HepG2 (cell line): ENCODE results near the gene ZNF771. TPM values are rescaled to one million over a fixed set of nuclear protein-coding genes. Genes with fewer than 3 reads are reported as not detected.
A peak's percentile ranks its signal among the peaks of the same experiment; 100 is the strongest.

Source experiments
- ATRX ChIP-seq: sonication (generic); formaldehyde crosslinking; IDR thresholded peaks from 2 replicates; pipeline ENCODE4 v1.4.0; 2020; ENCODE audit warnings: missing genetic modification reagents, borderline replicate concordance
- CBX5 ChIP-seq: sonication (generic); formaldehyde crosslinking; IDR thresholded peaks from 2 replicates; pipeline ENCODE4 v1.4.0; 2020; ENCODE audit warnings: missing genetic modification reagents, borderline replicate concordance
- CREB1 ChIP-seq, 2 experiments: fragments of 450-650 bp in 1 of 2; IDR thresholded peaks; 2 replicates each; pipeline ENCODE4 v1.6.1; 2016 to 2017; ENCODE audit warnings: control low read depth in 1 of 2, mild to moderate bottlenecking in 1 of 2, missing compliant biosample characterization in 1 of 2, missing genetic modification characterization in 1 of 2
- CREM ChIP-seq, 2 experiments: sonication (generic) in 1 of 2; formaldehyde crosslinking in 1 of 2; IDR thresholded peaks; 2 replicates each; pipeline versions ENCODE4 v1.4.0 to v1.6.1; 2016 to 2020; ENCODE audit warnings: antibody characterized with exemption in 1 of 2, mild to moderate bottlenecking in 1 of 2, missing genetic modification reagents in 1 of 2
- JUNB ChIP-seq: sonication (generic); formaldehyde crosslinking; IDR thresholded peaks from 2 replicates; pipeline ENCODE4 v1.8.0; 2022; ENCODE audit warnings: missing genetic modification reagents, mild to moderate bottlenecking, borderline replicate concordance
- KDM1A ChIP-seq: IDR thresholded peaks from 2 replicates; pipeline ENCODE4 v1.6.1; 2016; ENCODE audit warnings: missing compliant biosample characterization
- KDM6A ChIP-seq: IDR thresholded peaks from 2 replicates; pipeline ENCODE4 v1.6.1; 2016; ENCODE audit warnings: low read depth
- MIER3 ChIP-seq: IDR thresholded peaks from 2 replicates; pipeline ENCODE4 v1.6.1; 2016; ENCODE audit warnings: missing compliant biosample characterization, borderline replicate concordance
- PCBP1 ChIP-seq: fragments of 200-400 bp; formaldehyde crosslinking; IDR thresholded peaks from 2 replicates; pipeline ENCODE4 v1.6.1; 2017; ENCODE audit warnings: mild to moderate bottlenecking, low read depth, low read length, borderline replicate concordance
- SIN3B ChIP-seq: fragments of 150-350 bp; IDR thresholded peaks from 2 replicates; pipeline ENCODE4 v1.6.1; 2014; ENCODE audit warnings: low read length
- SMARCC2 ChIP-seq: fragments of 450-650 bp; IDR thresholded peaks from 2 replicates; pipeline ENCODE4 v1.6.1; 2017; ENCODE audit warnings: antibody characterized with exemption, mild to moderate bottlenecking
- SMC3 ChIP-seq: IDR thresholded peaks from 2 replicates; pipeline ENCODE4 v1.6.1; 2011; ENCODE audit warnings: low read length, improper control_type of control experiment
- SOX6 ChIP-seq, 2 experiments: fragments of 450-650 bp in 1 of 2; sonication (generic) in 1 of 2; formaldehyde crosslinking in 1 of 2; IDR thresholded peaks; 2 replicates each; pipeline versions ENCODE4 v1.4.0 to v1.6.1; 2017 to 2020; ENCODE audit warnings: antibody characterized with exemption in 1 of 2, mild to moderate bottlenecking in 1 of 2, missing genetic modification reagents in 1 of 2
- STAG1 ChIP-seq: sonication (generic); formaldehyde crosslinking; IDR thresholded peaks from 2 replicates; pipeline ENCODE4 v1.4.0; 2020; ENCODE audit warnings: missing genetic modification reagents
- ZBTB38 ChIP-seq: sonication (generic); formaldehyde crosslinking; IDR thresholded peaks from 2 replicates; pipeline ENCODE4 v1.5.1; 2020; ENCODE audit warnings: mild to moderate bottlenecking, missing genetic modification reagents
- ZIK1 ChIP-seq: sonication (generic); formaldehyde crosslinking; IDR thresholded peaks from 2 replicates; pipeline ENCODE4 v1.5.0; 2020; ENCODE audit warnings: mild to moderate bottlenecking, low read depth, missing genetic modification reagents, borderline replicate concordance
- ZMAT3 ChIP-seq: sonication (generic); formaldehyde crosslinking; conservative IDR thresholded peaks from 2 replicates; pipeline ENCODE4 v1.7.0; 2021; ENCODE audit warnings: missing genetic modification reagents
- ZNF224 ChIP-seq: sonication (generic); formaldehyde crosslinking; IDR thresholded peaks from 2 replicates; pipeline ENCODE4 v1.5.0; 2020; ENCODE audit warnings: mild to moderate bottlenecking, missing genetic modification reagents
- ZNF253 ChIP-seq: sonication (generic); formaldehyde crosslinking; IDR thresholded peaks from 2 replicates; pipeline ENCODE4 v1.8.0; 2022; ENCODE audit warnings: mild to moderate bottlenecking, missing genetic modification reagents, borderline replicate concordance
- ZNF572 ChIP-seq: sonication (generic); formaldehyde crosslinking; IDR thresholded peaks from 2 replicates; pipeline ENCODE4 v1.5.1; 2020; ENCODE audit warnings: mild to moderate bottlenecking, missing genetic modification reagents
- ZNF816 ChIP-seq: sonication (generic); formaldehyde crosslinking; IDR thresholded peaks from 2 replicates; pipeline ENCODE4 v1.8.0; 2022; ENCODE audit warnings: missing genetic modification reagents, mild to moderate bottlenecking, borderline replicate concordance
- polyA plus RNA-seq, 8 experiments: library from polyadenylated mRNA; depleted of rRNA in 3 of 8; stranded (reverse) in 7 of 8; unstranded in 1 of 8; fragments of >200 nt; fragmentation: Illumina TruSeq in 4 of 8; extraction: Trizol in 4 of 8; gene quantifications; 2 replicates each; pipeline versions ENCODE4 v1.2.1 to v1.2.3, GENCODE V29; 2011 to 2016; ENCODE audit warnings: low read depth in 4 of 8, missing spikeins in 1 of 8, mixed read lengths in 1 of 8; ENCODE audit not compliant: insufficient read depth in 1 of 8
- total RNA-seq, 5 experiments: library from RNA; depleted of rRNA; stranded (reverse); fragments of >200 nt; fragmentation: Illumina TruSeq; extraction: Trizol; gene quantifications; 2 replicates each; pipeline ENCODE4 v1.2.3, GENCODE V29; 2016; ENCODE audit warnings: low read depth in 1 of 5
- TF ChIP-seq, protein P1 (sequence below): sonication (generic); formaldehyde crosslinking; IDR thresholded peaks from 2 replicates; pipeline ENCODE4 v1.4.0; 2020; ENCODE audit warnings: missing genetic modification reagents
- TF ChIP-seq, protein P2 (sequence below): sonication (generic); formaldehyde crosslinking; IDR thresholded peaks from 2 replicates; pipeline ENCODE4 v1.9.0; 2021; ENCODE audit warnings: missing genetic modification reagents, borderline replicate concordance
- TF ChIP-seq, protein P3 (sequence below): sonication (generic); formaldehyde crosslinking; IDR thresholded peaks from 2 replicates; pipeline ENCODE4 v1.4.0; 2020; ENCODE audit warnings: mild to moderate bottlenecking, missing genetic modification reagents
- TF ChIP-seq, protein P4 (sequence below): IDR thresholded peaks from 2 replicates; pipeline ENCODE4 v1.6.1; 2016; ENCODE audit warnings: mild to moderate bottlenecking

Gene ZNF771
- total and polyA plus RNA-seq, 2 of the 13 experiments (the other 11 are each of a cell fraction or from before 2014, with no cell fraction given) = 5.0 to 11.8 TPM

DNA sequence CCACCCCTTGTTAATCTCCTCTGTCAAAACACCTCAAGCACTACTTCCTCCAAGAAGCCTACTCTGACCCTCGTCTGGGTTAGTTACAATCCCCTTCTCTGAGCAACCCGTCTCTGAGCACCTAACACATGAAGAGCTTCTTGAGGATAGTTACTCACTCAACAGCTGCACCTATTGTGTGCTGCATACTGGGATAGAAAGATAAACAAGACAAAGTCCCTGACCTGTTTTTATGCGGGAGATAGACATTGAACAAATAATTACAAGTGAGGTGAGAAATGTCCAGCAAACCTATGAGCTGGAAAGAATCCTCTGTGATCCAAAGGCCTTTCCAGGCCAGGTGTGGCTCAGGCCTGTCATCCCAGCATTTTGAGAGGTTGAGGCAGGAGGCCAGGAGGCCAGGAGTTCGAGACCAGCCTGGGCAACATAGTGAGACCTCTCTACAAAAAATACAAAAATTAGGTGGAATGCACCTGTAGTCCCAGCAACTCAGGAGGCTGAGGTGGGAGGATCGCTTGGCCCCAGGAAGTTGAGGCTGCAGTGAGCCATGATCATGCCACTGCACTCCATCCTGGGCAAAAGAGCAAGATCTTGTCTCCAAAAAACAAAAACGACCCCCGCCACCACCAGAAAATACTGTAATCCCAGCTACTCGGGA, 5.5 kb upstream of the ZNF771 start (continued):
- TF ChIP-seq JUNB (CRISPR knock-in tag) (no peak), CBX5 (CRISPR knock-in tag) (no peak), ZNF224 (CRISPR knock-in tag) (no peak), ZNF253 (CRISPR knock-in tag) (no peak), STAG1 (CRISPR knock-in tag) (0 out of 2 replicates have a peak, but pooled peaks have one; percentile 9), ATRX (CRISPR knock-in tag) (no peak), MIER3 (CRISPR knock-in tag) (peak; percentile 85; the same call in 1 of the 2 replicates), ZBTB38 (CRISPR knock-in tag) (no peak), SMC3 (no peak), CREB1 (IDR thresholded peaks at IDR 0.05) (no peak), CREB1 (CRISPR knock-in tag; IDR thresholded peaks at IDR 0.05) (peak; percentile 67), SIN3B (no peak), SMARCC2 (no peak), ZMAT3 (CRISPR knock-in tag) (peak; percentile 54), ZNF572 (peak; percentile 39; the same call in 1 of the 2 replicates), ZNF816 (CRISPR knock-in tag) (0 out of 2 replicates have a peak, but pooled peaks have one; percentile 67), PCBP1 (no peak), SOX6 (IDR thresholded peaks at IDR 0.05) (no peak), SOX6 (CRISPR knock-in tag; IDR thresholded peaks at IDR 0.05) (peak; percentile 94), KDM6A (CRISPR knock-in tag) (peak; percentile 83; the same call in 1 of the 2 replicates), CREM (IDR thresholded peaks at IDR 0.05) (peak; percentile 53; the same call in 1 of the 2 replicates), CREM (CRISPR knock-in tag; IDR thresholded peaks at IDR 0.05) (no peak), ZIK1 (CRISPR knock-in tag) (no peak), KDM1A (CRISPR knock-in tag) (peak; percentile 98)
- TF ChIP-seq, protein P1, sequence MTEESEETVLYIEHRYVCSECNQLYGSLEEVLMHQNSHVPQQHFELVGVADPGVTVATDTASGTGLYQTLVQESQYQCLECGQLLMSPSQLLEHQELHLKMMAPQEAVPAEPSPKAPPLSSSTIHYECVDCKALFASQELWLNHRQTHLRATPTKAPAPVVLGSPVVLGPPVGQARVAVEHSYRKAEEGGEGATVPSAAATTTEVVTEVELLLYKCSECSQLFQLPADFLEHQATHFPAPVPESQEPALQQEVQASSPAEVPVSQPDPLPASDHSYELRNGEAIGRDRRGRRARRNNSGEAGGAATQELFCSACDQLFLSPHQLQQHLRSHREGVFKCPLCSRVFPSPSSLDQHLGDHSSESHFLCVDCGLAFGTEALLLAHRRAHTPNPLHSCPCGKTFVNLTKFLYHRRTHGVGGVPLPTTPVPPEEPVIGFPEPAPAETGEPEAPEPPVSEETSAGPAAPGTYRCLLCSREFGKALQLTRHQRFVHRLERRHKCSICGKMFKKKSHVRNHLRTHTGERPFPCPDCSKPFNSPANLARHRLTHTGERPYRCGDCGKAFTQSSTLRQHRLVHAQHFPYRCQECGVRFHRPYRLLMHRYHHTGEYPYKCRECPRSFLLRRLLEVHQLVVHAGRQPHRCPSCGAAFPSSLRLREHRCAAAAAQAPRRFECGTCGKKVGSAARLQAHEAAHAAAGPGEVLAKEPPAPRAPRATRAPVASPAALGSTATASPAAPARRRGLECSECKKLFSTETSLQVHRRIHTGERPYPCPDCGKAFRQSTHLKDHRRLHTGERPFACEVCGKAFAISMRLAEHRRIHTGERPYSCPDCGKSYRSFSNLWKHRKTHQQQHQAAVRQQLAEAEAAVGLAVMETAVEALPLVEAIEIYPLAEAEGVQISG (CRISPR knock-in tag) = peak; percentile 61
- TF ChIP-seq, protein P2, sequence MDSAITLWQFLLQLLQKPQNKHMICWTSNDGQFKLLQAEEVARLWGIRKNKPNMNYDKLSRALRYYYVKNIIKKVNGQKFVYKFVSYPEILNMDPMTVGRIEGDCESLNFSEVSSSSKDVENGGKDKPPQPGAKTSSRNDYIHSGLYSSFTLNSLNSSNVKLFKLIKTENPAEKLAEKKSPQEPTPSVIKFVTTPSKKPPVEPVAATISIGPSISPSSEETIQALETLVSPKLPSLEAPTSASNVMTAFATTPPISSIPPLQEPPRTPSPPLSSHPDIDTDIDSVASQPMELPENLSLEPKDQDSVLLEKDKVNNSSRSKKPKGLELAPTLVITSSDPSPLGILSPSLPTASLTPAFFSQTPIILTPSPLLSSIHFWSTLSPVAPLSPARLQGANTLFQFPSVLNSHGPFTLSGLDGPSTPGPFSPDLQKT (CRISPR knock-in tag) = no peak
- TF ChIP-seq, protein P3, sequence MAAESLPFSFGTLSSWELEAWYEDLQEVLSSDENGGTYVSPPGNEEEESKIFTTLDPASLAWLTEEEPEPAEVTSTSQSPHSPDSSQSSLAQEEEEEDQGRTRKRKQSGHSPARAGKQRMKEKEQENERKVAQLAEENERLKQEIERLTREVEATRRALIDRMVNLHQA = no peak
- TF ChIP-seq, protein P4, sequence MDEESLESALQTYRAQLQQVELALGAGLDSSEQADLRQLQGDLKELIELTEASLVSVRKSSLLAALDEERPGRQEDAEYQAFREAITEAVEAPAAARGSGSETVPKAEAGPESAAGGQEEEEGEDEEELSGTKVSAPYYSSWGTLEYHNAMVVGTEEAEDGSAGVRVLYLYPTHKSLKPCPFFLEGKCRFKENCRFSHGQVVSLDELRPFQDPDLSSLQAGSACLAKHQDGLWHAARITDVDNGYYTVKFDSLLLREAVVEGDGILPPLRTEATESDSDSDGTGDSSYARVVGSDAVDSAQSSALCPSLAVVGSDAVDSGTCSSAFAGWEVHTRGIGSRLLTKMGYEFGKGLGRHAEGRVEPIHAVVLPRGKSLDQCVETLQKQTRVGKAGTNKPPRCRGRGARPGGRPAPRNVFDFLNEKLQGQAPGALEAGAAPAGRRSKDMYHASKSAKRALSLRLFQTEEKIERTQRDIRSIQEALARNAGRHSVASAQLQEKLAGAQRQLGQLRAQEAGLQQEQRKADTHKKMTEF (CRISPR knock-in tag) = peak; percentile 44
